Stimulated activated CD4-positive, alpha-beta T cell treated with anti-CD3 and anti-CD28 coated beads, TNF-alpha, amount 100 ng/mL, for 24 hours (primary cell): ENCODE data around the gene KCNE3.
"Not testable (repeated sequence)": the region's sequence is repeated elsewhere in the genome, so short reads cannot be mapped to it uniquely, and the experiment has no call there.

ENCODE experiments used
- DNase-seq, 3 experiments: peaks; one replicate each; pipeline ENCODE4 v3.0.0-alpha.2; 2020; ENCODE audit warnings: low read depth in 3 of 3

KCNE3 gene

DNA sequence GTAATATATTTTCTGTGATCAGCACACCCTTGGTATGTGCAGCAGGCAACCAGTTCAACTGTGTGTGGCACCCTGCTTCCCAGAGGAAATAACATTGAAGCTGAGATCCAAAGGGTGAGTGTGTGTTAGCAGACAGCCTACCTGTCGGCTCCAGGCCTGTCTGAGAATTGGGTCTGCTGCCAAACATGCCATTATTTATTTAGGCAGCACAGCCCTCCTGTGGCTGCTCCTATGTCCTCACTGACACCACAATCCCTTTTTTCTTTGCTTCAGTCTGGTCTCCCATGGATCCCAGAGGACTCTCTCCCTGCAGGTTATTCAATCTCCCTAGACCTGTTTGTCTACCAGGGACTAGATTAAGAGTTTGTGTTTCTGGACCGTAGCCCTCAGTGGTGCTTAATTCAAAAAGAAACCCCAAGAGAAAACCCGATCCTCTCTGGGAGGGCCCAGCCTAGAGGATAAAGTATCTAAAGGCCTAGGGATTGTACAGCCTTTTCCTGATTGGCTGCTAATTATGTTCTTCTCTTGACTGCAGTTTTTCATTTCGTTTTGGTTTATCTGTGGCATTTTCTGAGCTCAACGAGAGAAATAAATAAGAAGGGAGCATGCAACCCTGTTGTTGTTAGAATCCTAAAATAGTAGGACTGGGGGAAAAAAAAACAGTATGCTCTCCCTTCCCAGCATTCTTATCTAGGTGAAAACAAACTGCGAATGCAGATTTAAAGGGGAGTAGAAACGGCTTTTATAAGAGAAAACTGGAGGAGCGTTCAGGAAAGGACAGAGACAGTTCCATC, 24.1 kb downstream of the KCNE3 start:
- DNase-seq, result no peak

DNA sequence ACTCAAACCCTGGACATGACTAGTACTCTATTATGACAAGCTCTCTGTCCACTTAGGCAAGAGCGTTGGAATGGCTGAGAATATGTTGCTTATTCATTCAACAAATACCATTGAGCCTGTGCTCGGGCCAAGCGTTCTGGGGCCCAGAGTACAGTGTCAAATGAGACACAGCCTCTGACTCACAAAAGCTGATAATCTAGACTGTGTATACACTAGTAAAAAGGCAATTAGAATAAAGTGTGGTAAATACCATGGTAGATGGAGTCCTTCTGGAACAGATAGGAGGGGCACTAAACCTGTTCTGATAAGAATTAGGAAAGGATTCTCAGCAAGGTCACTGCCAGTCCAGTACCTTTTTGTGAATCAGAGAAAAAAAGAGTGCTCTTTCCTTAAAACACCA, 24.7 kb downstream of the KCNE3 start:
- no peak for DNase-seq

DNA sequence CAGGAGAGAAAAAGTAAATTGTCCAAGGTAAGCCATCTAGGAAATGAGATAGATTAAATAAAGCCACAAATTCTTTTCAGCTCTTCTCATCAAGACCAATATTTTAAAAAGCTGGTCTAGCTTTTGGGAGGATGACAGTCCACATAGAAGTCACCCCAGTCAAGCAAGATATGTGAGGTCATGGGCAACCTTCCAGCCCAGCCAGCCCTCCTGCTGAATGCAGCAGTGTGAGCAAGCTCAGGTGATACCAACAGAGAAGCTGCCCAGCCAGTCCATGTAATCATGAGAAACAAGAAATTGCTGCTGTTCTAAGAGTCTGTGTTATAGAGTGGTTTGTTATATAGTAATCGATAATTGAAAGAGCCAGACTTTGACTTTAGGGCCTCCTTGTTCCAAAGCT, 28.7 kb downstream of the KCNE3 start:
- DNase-seq, result no peak

- DNase-seq, result no peak
Measured at GRCh38 chr11:74437441-74438042, 29.8 kb downstream of the KCNE3 start.

GRCh38 chr11:74434528-74434927, 32.8 kb downstream of the KCNE3 start:
- DNase-seq, result no peak

- no peak for DNase-seq
Measured at GRCh38 chr11:74429205-74429604, 38.1 kb downstream of the KCNE3 start.

DNA sequence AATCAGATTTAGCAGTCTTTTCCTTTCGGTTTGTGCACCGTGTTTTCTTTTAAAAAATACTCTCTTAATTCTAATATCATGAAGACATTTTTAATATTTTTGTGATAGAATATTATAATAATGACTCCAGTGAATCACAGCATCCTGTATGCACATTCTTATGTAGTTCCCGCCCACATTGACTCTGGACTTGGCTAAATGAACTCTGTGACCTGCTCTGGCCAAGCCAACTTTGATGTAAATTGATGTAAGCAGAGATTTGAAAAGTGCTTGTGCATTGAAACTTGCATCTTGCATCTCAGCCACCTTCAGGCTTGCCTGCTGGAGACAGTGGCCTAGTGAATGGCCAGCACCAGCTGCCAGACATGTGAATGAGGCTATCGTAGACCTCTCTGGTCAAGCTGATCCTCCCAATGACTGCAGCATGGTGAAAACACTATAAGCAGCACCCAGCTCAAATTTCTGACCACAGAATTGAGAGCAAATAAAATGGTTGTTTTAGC, 39.9 kb downstream of the KCNE3 start:
- DNase-seq, result no peak

DNA sequence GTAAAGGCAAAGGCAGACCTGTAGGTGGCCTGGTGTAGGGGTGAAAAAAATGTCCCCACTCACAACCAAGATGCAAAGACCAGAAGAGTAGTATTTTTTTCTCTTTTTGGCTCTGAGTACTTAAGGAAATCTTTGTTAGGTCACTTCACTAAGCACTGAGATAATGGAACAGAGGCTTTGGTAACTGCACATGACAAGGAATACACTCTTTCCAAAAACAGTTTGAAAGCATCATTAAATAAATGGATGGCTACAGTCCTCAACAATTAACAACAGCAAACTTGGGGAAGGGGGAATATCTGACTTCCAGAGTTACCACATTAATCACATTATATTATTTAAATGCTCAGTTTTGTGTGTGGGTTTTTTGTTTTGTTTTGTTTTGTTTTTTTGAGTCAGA, 42.2 kb downstream of the KCNE3 start:
- no peak for DNase-seq

- DNase-seq, result no peak
Measured at GRCh38 chr11:74418509-74418895, 48.8 kb downstream of the KCNE3 start.

GRCh38 chr11:74417860-74418508, 49.4 kb downstream of the KCNE3 start:
- DNase-seq, result no peak

- DNase-seq, result no peak
Measured at GRCh38 chr11:74417379-74417804, 50.0 kb downstream of the KCNE3 start.

- not testable (repeated sequence) for DNase-seq
Measured at GRCh38 chr11:74416974-74417373, 50.4 kb downstream of the KCNE3 start.

DNA sequence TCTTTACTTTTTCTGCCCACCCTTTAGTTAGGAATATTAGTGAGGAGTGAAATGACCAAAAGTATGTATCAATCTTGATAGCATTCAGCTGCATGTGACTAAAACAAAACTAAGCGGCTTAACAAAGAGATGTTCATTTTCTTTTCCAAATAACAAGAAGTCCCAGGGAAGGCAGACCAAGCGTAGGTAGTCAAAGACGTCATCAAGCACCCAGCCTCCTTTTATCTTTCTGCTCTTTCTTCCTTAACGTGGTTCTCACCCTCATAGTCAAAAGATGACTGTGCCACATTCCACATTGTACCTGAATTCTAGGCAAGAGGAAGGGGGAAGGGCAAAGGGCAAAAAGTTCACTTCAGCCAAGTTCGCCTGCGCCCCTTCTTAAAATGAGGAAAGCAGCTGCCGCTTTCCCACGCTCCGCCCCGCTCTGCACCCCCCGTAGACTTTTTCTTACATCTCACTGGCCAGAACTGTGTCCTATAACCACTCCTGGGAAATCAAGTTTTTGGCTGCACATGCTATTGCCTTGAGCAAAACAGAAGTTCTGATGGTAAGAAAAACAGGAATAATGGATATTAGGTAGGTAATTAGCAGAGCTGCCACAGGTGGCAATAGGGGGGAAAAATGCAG, 54.5 kb downstream of the KCNE3 start:
- DNase-seq, result no peak

GRCh38 chr11:74412321-74412720, 55.0 kb downstream of the KCNE3 start:
- DNase-seq, result no peak

- no peak for DNase-seq
Measured at GRCh38 chr11:74409633-74410032, 57.7 kb downstream of the KCNE3 start.
